ENCODE data around the gene ST8SIA6.
"Not testable (repeated sequence)": the region's sequence is repeated elsewhere in the genome, so short reads cannot be mapped to it uniquely, and the experiment has no call there.

The ST8SIA6 gene

GRCh38 chr10:17454161-17455014 is at the start of gene ST8SIA6:
Gene ST8SIA6, minus strand, starts transcription at chr10:17454595. Its CDS starts 340 bp downstream, at chr10:17454255.
- peak in 5 of 51 donors; percentile 8 to 30 (median 18) for DNase-seq

GRCh38 chr10:17503795-17504194 is 49.4 kb upstream of the ST8SIA6 start:
- no peak for DNase-seq

GRCh38 chr10:17502814-17503213 is 48.4 kb upstream of the ST8SIA6 start:
- no peak for DNase-seq

GRCh38 chr10:17499014-17499413 is 44.6 kb upstream of the ST8SIA6 start:
- not testable (repeated sequence) for DNase-seq

GRCh38 chr10:17497446-17498030 is 43.1 kb upstream of the ST8SIA6 start:
- no peak for DNase-seq

GRCh38 chr10:17494626-17495260 is 40.3 kb upstream of the ST8SIA6 start:
- DNase-seq = no peak

- DNase-seq = no peak
These were observed 34.5 kb upstream of the ST8SIA6 start for GRCh38 chr10:17488848-17489247.

- no peak for DNase-seq
These were observed 28.7 kb upstream of the ST8SIA6 start for GRCh38 chr10:17483079-17483478.

GRCh38 chr10:17479822-17480221 is 25.4 kb upstream of the ST8SIA6 start:
- DNase-seq = no peak

GRCh38 chr10:17479015-17479615 is 24.7 kb upstream of the ST8SIA6 start:
- DNase-seq = no peak

- DNase-seq = no peak
These were observed 21.7 kb upstream of the ST8SIA6 start for GRCh38 chr10:17476073-17476472.

- DNase-seq = no peak
These were observed 21.3 kb upstream of the ST8SIA6 start for GRCh38 chr10:17475661-17476060.

GRCh38 chr10:17474595-17475323 is 20.4 kb upstream of the ST8SIA6 start:
- no peak for DNase-seq

- DNase-seq = no peak
These were observed 19.0 kb upstream of the ST8SIA6 start for GRCh38 chr10:17473228-17473950.

GRCh38 chr10:17472481-17473227 is 18.3 kb upstream of the ST8SIA6 start:
- DNase-seq = no peak

GRCh38 chr10:17470246-17470645 is 15.9 kb upstream of the ST8SIA6 start:
- DNase-seq = no peak

GRCh38 chr10:17465328-17466125 is 11.1 kb upstream of the ST8SIA6 start:
- DNase-seq = no peak

GRCh38 chr10:17464545-17464944 is 10.2 kb upstream of the ST8SIA6 start:
- no peak for DNase-seq

- no peak for DNase-seq
These were observed 6.4 kb upstream of the ST8SIA6 start for GRCh38 chr10:17460756-17461155.
